Activated CD4-positive, alpha-beta T cell treated with anti-CD3 and anti-CD28 coated beads, Interleukin-2, amount 10 ng/mL, durations not matched to agents 7 days and 5 days (primary cell): ENCODE measurements around the gene RIOX2. TPM values are rescaled to one million over a fixed set of nuclear protein-coding genes. Genes with fewer than 3 reads are reported as not detected.
"Not testable (repeated sequence)": the region's sequence is repeated elsewhere in the genome, so short reads cannot be mapped to it uniquely, and the experiment has no call there.

ENCODE experiments used
- CTCF ChIA-PET: fragments of 350-600 bp; sonication (Branson Sonifier 250); formaldehyde crosslinking; loops from one replicate; lab custom pipeline; 2021; ENCODE audit warnings: antibody characterized with exemption; lab: Charles Lee
- POLR2A ChIA-PET: fragments of 350-600 bp; sonication (Branson Sonifier 250); formaldehyde crosslinking; loops from one replicate; lab custom pipeline; 2021; ENCODE audit warnings: antibody characterized with exemption; lab: Charles Lee
- DNase-seq: peaks from one replicate; pipeline ENCODE4 v3.0.0-alpha.2; 2020
- H3K27ac Mint-ChIP-seq: one replicate; pipeline ENCODE4 v1.8.0; 2021; ENCODE audit warnings: mild to moderate bottlenecking, moderate library complexity, mixed read lengths
- H3K27me3 Mint-ChIP-seq: one replicate; pipeline ENCODE4 v1.8.0; 2021; ENCODE audit warnings: mixed read lengths
- H3K36me3 Mint-ChIP-seq: one replicate; pipeline ENCODE4 v1.8.0; 2021; ENCODE audit warnings: low read depth, mixed read lengths
- H3K4me1 Mint-ChIP-seq: one replicate; pipeline ENCODE4 v1.8.0; 2021; ENCODE audit warnings: mixed read lengths
- H3K4me3 Mint-ChIP-seq: one replicate; pipeline ENCODE4 v1.8.0; 2021; ENCODE audit warnings: mild to moderate bottlenecking, moderate library complexity, mixed read lengths
- H3K9me3 Mint-ChIP-seq: one replicate; pipeline ENCODE4 v1.8.0; 2021; ENCODE audit warnings: mixed read lengths
- total RNA-seq, 2 experiments: library from RNA; stranded (reverse); gene quantifications; one replicate each; pipeline ENCODE4 v1.2.3, GENCODE V29; 2021

Gene RIOX2
- total RNA-seq, 2 experiments from 2014 or later, result 38.4 to 42.0 TPM

DNA sequence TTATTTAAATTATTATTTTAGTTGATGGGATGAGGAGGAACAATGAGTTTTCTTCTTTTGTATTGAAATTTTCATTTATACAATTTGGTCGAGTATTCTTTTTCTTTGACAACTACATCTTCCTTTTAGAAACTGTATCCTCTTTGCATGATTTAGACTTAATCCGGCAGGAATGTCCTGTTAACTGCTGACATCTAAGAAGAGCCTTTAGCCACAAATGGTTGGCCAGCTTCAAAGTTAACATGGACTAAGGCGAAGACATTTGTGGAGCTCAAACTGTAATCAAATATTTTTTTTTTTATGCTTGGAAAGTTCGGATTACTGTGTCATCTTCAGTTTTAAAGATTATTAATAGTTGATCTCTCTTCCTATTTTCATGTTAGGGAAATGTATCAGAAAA lies 43.2 kb downstream of the RIOX2 start:
- no peaks in the 10 kb centered on the region for H3K27me3 Mint-ChIP-seq
- H3K4me3 Mint-ChIP-seq, result no peak overlapping the region
- H3K36me3 Mint-ChIP-seq, result peaks cover 24% of the 10 kb centered on the region
- DNase-seq, result no peak
- H3K27ac Mint-ChIP-seq, result no peak overlapping the region
- peaks cover 2% of the 10 kb centered on the region for H3K9me3 Mint-ChIP-seq
- POLR2A ChIA-PET, result no interaction called here
- CTCF ChIA-PET, result interaction anchor here (1.4 kb wide), 1 partner anchor 84 kb away, joined by 4 read pairs; no protein-coding TSS in a partner anchor
- H3K4me1 Mint-ChIP-seq, result no peaks in the 10 kb centered on the region

DNA sequence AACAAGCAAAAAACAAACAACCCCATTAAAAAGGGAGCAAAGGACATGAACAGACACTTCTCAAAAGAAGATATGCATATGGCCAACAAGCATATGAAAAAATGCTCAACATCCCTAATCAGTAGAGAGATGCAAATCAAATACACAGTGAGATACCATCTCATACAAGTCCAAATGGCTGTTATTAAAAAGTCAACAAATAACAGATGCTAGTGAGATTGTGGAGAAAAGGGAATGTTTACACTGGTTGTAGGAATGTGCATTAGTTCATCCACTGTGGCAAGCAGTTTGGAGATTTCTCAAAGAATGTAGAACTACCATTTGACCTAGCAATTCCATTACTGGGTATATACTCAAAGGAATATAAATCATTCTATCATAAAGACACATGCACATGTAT lies 44.5 kb downstream of the RIOX2 start:
- Mint-ChIP-seq H3K27me3 (no peaks in the 10 kb centered on the region), H3K36me3 (peaks cover 30% of the 10 kb centered on the region), H3K27ac (peak overlapping the region; percentile 7), H3K4me1 (no peaks in the 10 kb centered on the region), H3K4me3 (no peak overlapping the region), H3K9me3 (peaks cover 2% of the 10 kb centered on the region)
- DNase-seq, result no peak
- ChIA-PET CTCF (no interaction called here), POLR2A (no interaction called here)

DNA sequence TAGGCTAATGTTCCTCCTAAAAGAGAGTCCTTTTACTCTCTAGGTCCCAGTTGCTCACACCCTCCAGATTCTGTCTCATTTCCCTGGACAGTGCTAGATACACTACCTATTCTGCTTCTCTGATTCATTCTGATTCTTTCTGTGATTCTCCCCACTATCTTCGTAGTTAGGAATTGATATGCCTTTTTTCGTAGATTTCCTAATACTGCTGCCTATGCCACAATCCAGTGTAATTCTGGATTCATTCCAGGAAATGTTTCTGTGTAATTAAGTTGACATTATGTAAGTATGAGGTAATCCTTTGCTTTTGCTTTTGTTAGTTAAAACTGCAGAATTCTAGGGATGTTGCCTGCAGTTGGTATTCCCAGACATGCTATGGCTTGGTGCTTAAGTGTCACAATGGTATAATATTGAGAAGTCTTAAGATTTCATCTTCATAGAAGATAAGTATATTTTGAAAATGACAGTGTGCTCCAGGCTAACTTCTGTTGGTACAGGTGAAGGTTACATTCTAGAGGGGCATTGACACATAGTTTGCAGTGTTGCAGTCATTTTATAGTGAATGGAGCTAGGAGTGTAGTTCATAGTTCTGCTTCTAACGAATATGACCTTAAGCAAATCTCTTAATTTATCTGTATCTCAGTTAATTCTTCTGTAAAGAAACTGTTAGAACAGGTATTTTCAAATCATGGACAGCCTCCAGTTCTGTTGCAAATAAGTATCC lies 54.3 kb downstream of the RIOX2 start:
- no peak for DNase-seq
- no peak overlapping the region for H3K4me3 Mint-ChIP-seq
- ChIA-PET CTCF (no interaction called here), POLR2A (no interaction called here)
- H3K36me3 Mint-ChIP-seq, result peaks cover 68% of the 10 kb centered on the region
- no peaks in the 10 kb centered on the region for H3K27me3 Mint-ChIP-seq
- peaks cover 18% of the 10 kb centered on the region for H3K4me1 Mint-ChIP-seq
- H3K27ac Mint-ChIP-seq, result no peak overlapping the region
- H3K9me3 Mint-ChIP-seq, result no peaks in the 10 kb centered on the region

DNA sequence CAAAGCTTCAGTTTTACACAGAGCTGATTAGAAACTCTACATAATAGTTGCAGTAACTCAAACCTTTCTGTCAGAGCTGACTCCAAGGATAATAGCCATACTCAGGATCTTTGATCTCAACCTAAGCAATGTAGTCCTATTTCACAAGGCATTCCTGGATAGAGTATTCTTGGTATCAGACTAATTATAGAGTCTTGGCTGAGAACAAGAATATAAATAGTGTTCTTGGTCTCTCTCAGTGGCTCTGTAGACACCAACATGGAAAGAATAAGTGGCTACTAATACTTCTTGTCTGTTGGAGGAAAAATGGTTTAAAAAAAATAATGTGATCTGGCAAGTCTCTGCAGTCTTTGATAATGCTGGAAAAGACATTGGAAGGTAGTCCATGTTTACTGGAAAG lies 55.7 kb downstream of the RIOX2 start:
- H3K27ac Mint-ChIP-seq, result no peak overlapping the region
- H3K4me1 Mint-ChIP-seq, result peaks cover 24% of the 10 kb centered on the region
- H3K9me3 Mint-ChIP-seq, result peaks cover 2% of the 10 kb centered on the region
- H3K36me3 Mint-ChIP-seq, result peaks cover 61% of the 10 kb centered on the region
- ChIA-PET POLR2A (no interaction called here), CTCF (no interaction called here)
- no peak for DNase-seq
- H3K27me3 Mint-ChIP-seq, result no peaks in the 10 kb centered on the region
- H3K4me3 Mint-ChIP-seq, result no peak overlapping the region

DNA sequence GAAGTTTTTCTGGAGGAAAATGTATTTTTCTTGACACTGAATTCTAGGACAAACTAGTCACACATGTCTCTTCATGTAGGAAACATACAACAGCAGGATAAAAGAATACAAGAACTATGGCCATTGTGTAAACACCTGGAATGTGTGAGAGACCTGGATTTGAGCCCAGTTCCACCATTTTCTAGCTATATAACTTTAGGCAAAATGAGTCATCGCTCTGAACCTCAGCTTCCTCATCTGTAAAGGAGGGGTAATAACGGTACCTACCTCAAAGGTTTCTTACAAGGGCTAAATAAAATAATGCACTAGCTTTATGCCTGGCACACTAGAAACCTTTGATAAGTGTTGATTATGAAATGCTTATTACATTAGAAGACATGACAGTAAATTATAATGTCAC lies 57.8 kb downstream of the RIOX2 start:
- ChIA-PET POLR2A (no interaction called here), CTCF (interaction anchor here (1.1 to 1.9 kb wide), 2 partner anchors 73 to 109 kb away, joined by 3 to 5 read pairs; no protein-coding TSS in a partner anchor)
- H3K4me1 Mint-ChIP-seq, result peaks cover 38% of the 10 kb centered on the region
- DNase-seq, result no peak
- H3K27me3 Mint-ChIP-seq, result no peaks in the 10 kb centered on the region
- H3K9me3 Mint-ChIP-seq, result peaks cover 4% of the 10 kb centered on the region
- no peak overlapping the region for H3K4me3 Mint-ChIP-seq
- no peak overlapping the region for H3K27ac Mint-ChIP-seq
- peaks cover 59% of the 10 kb centered on the region for H3K36me3 Mint-ChIP-seq

DNA sequence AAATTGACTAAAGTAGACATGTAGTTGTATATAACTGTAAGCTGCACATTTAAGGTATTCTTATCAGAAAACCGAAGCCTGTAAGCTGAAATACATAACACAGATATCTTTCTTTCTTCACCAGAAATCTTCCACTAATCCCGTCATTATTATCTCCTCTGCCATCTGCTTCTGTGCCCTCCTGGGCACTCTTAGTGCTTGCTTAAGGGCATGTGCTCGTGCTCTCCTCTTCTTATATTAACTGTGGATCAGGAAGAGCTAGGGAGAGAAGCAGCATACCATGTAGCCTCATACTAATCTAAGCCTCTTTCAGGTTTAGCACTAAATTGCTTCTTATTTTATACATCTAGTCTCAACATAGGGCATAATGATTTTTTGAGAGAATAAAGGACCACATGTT lies 60.8 kb downstream of the RIOX2 start:
- peaks cover 37% of the 10 kb centered on the region for H3K4me1 Mint-ChIP-seq
- no peak overlapping the region for H3K4me3 Mint-ChIP-seq
- peaks cover 9% of the 10 kb centered on the region for H3K9me3 Mint-ChIP-seq
- DNase-seq, result no peak
- ChIA-PET POLR2A (no interaction called here), CTCF (interaction anchor here (0.6 to 0.9 kb wide), 2 partner anchors 14 to 739 kb away, joined by 3 to 5 read pairs; no protein-coding TSS in a partner anchor)
- H3K36me3 Mint-ChIP-seq, result peaks cover 47% of the 10 kb centered on the region
- no peaks in the 10 kb centered on the region for H3K27me3 Mint-ChIP-seq
- H3K27ac Mint-ChIP-seq, result peak overlapping the region; percentile 93

DNA sequence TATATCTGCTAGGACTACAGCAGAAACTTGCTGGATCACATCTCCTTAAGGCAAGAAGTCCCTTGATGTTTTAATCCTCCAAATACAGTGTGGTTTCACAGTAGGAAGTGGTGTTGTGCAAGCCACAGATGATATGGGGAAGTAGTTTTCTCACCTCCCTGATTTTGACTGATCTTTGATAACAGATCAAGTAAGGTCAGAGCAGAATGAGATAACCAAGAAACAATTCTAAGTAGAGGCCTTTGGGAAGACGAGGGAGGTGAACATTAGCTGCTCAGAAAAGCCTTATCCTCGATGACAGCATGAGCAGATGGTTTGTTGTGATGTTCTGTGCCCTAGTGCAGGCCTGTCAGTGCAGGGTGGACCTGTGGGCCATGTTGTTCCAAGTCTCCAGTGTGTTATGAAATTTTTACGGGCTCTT lies 61.3 kb downstream of the RIOX2 start:
- peaks cover 9% of the 10 kb centered on the region for H3K9me3 Mint-ChIP-seq
- H3K27me3 Mint-ChIP-seq, result no peaks in the 10 kb centered on the region
- peak overlapping the region; percentile 93 for H3K27ac Mint-ChIP-seq
- H3K36me3 Mint-ChIP-seq, result peaks cover 45% of the 10 kb centered on the region
- ChIA-PET POLR2A (no interaction called here), CTCF (interaction anchor here (0.6 kb wide), 1 partner anchor 739 kb away, joined by 5 read pairs; no protein-coding TSS in a partner anchor)
- H3K4me1 Mint-ChIP-seq, result peaks cover 37% of the 10 kb centered on the region
- peak; percentile 47 for DNase-seq
- peak overlapping the region; percentile 59 for H3K4me3 Mint-ChIP-seq

DNA sequence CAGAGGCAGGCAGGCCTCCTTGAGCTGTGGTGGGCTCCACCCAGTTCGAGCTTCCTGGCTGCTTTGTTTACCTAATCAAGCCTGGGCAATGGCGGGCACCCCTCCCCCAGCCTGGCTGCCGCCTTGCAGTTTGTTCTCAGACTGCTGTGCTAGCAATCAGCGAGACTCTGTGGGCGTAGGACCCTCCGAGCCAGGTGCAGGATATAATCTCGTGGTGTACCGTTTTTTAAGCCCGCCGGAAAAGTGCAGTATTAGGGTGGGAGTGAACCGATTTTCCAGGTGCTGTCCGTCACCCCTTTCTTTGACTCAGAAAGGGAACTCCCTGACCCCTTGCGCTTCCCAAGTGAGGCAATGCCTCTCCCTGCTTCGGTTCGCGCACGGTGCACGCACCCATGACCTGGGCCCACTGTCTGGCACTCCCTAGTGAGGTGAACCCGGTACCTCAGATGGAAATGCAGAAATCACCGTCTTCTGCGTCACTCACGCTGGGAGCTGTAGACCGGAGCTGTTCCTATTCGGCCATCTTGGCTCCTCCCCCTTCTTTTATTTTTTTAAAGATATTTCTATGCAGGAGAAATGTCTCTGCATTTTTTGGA lies 61.9 kb downstream of the RIOX2 start:
- Mint-ChIP-seq H3K36me3 (peaks cover 43% of the 10 kb centered on the region), H3K4me1 (peaks cover 37% of the 10 kb centered on the region), H3K4me3 (peak overlapping the region; percentile 59), H3K27ac (peak overlapping the region; percentile 93)
- DNase-seq, result peak; percentile 43
- POLR2A ChIA-PET, CTCF ChIA-PET, H3K27me3 Mint-ChIP-seq, H3K9me3 Mint-ChIP-seq: not testable (repeated sequence)

DNA sequence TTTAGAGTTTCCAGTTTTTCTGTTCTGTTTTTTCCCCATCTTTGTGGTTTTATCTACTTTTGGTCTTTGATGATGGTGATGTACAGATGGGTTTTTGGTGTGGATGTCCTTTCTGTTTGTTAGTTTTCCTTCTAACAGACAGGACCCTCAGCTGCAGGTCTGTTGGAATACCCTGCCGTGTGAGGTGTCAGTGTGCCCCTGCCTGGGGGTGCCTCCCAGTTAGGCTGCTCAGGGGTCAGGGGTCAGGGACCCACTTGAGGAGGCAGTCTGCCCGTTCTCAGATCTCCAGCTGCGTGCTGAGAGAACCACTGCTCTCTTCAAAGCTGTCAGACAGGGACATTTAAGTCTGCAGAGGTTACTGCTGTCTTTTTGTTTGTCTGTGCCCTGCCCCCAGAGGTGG lies 62.4 kb downstream of the RIOX2 start:
- H3K4me3 Mint-ChIP-seq, POLR2A ChIA-PET, DNase-seq, H3K9me3 Mint-ChIP-seq, CTCF ChIA-PET, H3K27me3 Mint-ChIP-seq: not testable (repeated sequence)
- peak overlapping the region; percentile 93 for H3K27ac Mint-ChIP-seq
- H3K36me3 Mint-ChIP-seq, result peaks cover 39% of the 10 kb centered on the region
- H3K4me1 Mint-ChIP-seq, result peaks cover 37% of the 10 kb centered on the region

DNA sequence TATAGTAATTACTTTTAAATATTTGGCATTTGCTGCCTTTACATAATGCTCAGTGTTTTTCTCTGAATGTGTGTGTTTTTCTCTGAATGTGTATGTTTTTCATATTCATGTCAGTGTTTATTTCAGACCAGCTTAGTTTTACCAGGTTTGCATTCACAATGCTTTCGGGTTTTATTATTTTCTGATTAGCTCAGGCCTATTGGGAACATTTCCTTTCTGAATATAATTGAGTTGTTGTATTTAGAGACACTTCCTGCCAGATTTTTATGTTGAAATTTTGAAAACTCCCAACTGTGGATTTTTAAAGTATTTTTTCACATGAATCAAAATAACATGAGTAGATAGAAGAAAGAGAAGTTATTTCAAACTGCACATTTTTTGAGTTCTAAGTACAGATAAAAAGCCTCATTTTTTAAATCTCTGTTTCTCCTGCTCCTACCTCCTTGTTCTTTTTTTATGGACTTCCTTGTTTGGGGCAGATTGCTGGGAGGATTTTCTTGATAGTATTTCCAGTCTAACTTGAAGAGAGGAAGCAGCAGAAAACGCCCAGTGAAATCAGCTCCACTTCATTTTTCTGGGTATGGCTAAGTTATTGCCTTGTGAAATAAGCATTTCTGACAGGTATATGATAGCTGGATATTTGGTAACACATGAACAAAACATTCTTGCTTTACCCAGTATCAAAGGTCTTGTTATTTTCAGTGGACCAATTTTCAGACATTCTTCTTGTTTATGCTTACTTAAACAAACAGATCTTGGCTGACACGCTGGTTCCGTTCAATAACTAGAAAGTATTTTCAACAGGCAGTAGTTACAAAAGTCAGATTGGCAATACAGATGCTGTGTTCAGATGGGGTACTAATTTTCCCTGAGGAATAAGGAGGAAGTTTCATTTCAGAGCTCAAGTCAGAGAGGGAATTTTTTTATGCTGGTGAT lies 70.7 kb downstream of the RIOX2 start:
- POLR2A ChIA-PET, result no interaction called here
- Mint-ChIP-seq H3K9me3 (no peaks in the 10 kb centered on the region), H3K27me3 (no peaks in the 10 kb centered on the region), H3K4me1 (peaks cover 12% of the 10 kb centered on the region), H3K36me3 (peaks cover 8% of the 10 kb centered on the region), H3K27ac (no peak overlapping the region), H3K4me3 (no peak overlapping the region)
- no peak for DNase-seq
- CTCF ChIA-PET, result no interaction called here

DNA sequence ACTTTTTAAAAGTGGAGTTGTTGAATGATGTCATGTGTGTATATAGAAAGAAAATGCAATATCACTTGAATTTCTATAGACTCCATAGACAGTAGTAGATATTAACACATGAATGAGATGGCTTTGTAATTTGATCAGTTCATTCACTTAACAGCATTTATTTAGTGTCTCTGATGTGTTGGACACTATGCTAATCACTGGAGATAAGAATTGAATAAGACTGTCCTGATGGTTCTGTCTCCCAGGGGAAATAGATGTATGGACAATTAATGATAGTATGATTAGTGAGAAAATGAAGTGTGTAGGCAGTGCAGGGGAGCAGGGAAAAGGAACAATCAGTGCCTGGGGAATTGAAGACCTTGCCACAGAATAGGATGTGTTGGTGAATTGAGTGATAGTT lies 72.9 kb downstream of the RIOX2 start:
- CTCF ChIA-PET, result no interaction called here
- DNase-seq, result no peak
- Mint-ChIP-seq H3K9me3 (no peaks in the 10 kb centered on the region), H3K36me3 (peaks cover 8% of the 10 kb centered on the region), H3K4me1 (peaks cover 12% of the 10 kb centered on the region), H3K27me3 (no peaks in the 10 kb centered on the region), H3K4me3 (no peak overlapping the region), H3K27ac (no peak overlapping the region)
- POLR2A ChIA-PET, result no interaction called here

DNA sequence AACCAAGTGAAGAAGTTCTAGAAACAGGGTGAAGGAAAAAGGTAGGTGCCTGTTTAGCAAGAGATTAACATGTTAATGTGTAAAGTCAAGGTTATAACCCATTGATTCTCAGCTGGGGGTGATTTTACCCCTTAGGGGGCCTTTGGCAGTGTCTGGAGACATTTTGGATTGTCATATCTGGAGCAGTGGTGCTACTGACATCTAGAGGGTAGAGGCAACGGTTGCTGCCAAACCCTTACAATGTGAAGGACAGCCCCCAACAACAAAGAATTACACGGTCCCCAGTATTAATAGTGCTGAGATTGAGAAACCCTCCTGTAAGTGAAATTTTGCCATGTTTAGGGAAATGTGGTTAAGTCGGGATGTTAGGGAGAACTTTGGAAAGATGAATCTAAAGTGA lies 75.7 kb downstream of the RIOX2 start:
- CTCF ChIA-PET, result interaction anchor here (1.0 kb wide), 1 partner anchor 126 kb away, joined by 3 read pairs; no protein-coding TSS in a partner anchor
- Mint-ChIP-seq H3K9me3 (no peaks in the 10 kb centered on the region), H3K4me1 (peaks cover 7% of the 10 kb centered on the region), H3K27me3 (no peaks in the 10 kb centered on the region), H3K27ac (no peak overlapping the region), H3K4me3 (no peak overlapping the region), H3K36me3 (peaks cover 11% of the 10 kb centered on the region)
- POLR2A ChIA-PET, result no interaction called here
- no peak for DNase-seq
